Activated CD8-positive, alpha-beta memory T cell treated with anti-CD3 and anti-CD28 coated beads, Interleukin-2, amount 50 U/mL, for 24 hours (primary cell): ENCODE measurements around the gene ABCG8.

ENCODE experiments used
- DNase-seq: peaks from one replicate; pipeline ENCODE4 v3.0.0-alpha.2; 2020; ENCODE audit errors: extremely low read depth

The ABCG8 gene

DNA sequence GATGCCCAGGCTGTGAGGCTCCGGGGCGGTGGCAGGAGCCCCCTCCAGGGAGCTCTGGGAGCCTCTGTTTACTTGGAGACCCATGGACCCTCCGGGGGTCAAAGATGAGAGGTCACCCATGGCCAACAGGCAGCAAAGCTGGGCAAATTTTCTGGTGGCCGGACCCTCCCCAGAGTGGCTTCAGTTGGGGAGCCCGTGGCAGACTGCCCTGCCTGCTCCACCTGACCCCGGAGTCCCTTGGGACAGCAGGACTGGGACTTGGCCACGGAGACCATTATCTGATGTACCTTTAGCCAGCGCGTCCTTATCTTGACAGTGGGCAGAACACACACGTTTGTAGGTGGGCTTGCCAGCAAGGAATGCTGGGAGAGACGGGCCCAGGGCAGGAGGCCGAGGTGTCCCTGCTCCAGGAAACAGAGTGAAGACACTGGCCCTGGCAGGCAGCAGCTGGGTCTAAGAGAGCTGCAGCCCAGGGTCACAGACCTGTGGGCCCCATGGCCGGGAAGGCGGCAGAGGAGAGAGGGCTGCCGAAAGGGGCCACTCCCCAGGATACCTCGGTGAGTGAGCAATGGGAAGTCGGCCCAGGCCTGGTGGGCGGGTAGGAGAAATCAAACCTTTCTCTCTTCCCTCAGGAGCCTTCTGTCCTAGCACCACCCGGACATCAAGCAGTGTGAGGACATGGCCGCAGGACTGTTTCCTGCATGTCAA, at the start of gene ABCG8, which contains the start of gene ABCG5:
Gene ABCG8, plus strand, starts transcription at position 412 of the 708 bp plus-strand sequence. Its CDS starts 83 bp downstream, at position 495.
Gene ABCG5, minus strand, starts transcription at position 280 of the 708 bp plus-strand sequence. Its CDS starts 160 bp downstream, at position 120.
- no peak for DNase-seq

DNA sequence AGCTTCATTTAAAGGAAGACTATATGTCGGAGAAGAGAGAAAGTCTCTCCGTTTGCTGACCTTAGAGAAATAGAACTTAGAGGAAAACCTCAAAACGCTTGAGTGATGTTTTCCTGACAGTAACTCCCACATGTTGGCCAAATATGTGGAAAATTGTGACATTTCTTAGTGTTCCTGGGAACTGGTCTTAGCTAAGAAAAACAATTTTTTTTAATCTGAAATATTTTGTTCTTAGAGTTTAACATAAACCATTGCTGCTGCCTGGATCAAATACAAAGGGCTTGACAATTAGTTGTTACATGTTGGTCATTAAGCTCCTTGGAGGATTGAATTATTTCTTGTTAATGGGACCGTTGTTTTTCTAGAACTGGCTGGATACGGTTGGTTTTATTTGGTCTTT, 48.6 kb upstream of the ABCG8 start:
- no peak for DNase-seq

DNA sequence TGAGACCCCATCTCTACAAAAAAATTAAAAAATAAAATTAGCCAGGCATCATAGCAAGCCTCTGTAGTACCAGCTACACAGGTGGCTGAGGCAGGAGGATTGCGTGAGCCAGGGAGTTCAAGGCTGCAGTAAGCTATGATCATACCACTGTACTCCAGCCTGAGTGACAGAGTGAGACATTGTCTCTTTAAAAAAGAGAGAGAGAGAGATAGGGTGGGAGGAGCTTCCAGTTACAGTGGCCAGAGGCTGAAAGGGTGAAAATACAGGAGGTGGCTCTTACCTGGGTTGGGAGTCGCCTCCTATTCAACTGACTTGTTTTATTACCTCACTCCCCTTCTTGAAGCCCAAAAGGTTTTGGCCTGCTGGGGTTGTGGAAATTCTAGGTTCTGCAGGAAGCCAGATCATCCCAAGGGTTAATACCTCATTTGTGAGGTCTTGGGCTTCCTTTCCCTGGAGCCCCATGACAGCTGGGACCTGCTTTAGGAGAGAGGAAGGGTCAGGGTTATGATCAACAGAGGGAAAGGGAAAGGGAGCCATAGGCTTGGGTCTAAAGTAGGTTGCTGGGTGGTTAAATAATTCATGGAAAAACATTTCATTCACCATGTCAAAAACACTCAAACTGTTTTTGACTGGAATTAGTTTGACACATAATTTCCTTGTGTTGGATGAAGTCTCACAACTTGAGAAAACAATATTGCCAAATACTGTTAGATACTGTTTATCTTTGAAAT, 47.6 kb upstream of the ABCG8 start:
- no peak for DNase-seq

DNA sequence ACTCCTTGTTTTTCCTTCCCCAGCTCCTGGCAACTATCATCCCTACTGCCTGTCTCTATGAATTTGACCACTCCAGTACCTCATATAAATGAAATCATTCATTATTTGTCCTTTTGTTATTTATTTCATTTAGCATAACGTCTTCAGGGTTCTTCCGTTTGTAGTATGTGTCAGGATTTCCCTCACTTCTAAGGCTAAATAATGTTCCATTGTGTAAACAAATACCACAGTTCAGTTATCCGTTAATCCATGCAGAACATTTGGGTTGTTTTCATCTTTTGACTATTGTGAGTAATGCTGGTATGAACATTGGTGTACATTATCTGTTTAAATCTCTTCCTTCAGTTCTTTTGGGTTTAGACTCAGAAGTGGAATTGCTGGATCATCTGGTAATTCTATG, 46.1 kb upstream of the ABCG8 start:
- DNase-seq = no peak

DNA sequence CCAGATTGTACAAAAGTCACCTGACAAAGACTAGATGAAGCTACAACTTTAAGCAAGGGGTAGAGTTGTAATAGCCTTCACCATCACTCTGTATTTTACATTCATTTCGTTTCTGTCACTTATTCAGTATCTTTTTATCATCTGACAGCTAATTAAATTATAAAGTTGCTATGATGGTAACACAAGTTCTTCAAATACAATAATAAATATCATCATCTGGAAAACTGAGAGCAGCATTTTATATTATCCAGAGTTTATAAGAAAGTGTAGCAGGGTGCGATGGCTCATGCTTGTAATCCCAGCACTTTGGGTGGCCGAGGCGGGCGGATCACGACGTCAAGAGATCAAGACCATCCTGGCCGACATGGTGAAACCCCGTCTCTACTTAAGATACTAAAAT, 43.8 kb upstream of the ABCG8 start:
- DNase-seq = no peak

DNA sequence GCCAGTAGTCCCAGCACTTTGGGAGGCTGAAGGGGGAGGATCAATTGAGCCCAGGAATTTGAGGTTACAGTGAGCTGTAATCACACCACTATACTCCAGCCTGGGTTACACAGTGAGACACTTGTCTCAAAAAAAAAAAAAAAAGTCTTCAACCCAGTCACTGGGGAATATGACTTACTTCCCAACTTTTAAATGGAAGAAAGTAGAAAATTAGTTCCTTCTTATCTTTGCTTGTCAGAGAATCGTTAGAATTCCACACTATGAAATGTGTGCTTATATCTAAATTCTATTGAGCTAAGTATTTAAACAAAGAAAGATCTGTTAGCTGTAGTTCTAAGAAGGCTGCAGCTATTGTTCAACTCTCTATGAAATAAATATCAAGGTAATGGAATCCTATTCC, 42.6 kb upstream of the ABCG8 start:
- DNase-seq = no peak

DNA sequence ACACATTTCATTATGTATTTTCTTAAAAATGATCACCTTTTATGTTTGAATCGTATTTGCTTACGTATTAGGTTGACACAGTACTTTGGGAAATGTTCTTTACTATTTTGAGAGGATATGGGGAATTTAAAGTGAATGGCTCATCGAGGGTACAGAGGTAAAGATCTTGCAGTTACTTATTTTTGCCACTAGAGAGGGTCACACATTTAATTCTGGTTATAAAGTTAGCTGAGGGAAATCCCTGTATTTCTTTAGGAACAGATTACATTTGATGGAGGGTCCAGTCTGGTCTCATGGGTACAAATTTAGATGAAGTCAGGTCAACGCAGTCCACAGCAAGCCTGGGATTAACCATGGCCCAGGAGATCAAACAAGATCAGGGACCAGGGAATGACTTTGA, 40.5 kb upstream of the ABCG8 start:
- no peak for DNase-seq

DNA sequence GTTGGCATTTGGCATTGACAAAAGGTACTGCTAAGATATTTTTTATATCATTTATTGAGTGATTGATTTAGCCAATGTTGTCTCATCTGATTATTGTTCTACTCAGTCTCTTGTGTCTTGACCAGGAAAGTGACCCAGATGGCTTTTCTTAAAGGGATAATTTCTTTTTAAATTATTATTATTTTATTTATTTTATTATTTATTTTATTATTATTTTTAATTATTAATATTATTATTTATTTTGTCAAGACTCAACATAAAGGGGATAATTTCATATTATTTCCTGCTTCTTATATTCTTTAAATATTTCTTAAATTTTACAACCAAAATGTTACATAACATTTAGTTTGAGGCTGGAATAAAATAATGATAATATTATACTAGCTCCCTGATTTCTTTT, 37.9 kb upstream of the ABCG8 start:
- DNase-seq = no peak

DNA sequence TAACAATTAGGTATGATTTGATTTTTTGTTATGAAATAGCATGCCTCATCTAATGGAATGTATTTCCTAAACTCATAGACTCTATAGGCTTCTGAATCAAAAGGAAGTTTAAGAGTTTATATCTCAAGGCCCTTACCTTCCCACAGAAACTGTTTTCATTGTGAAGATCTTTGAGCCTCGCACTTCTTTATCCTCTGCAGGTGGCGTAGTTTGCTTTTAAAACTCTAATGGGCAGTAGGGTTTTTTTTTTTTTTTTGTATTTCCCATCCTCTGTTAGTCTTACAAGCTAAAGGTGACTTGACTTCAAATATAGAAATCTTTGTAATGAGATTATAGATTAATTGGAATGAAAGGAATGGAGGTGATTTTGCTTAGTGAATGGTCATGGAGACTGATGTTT, 36.6 kb upstream of the ABCG8 start:
- no peak for DNase-seq

DNA sequence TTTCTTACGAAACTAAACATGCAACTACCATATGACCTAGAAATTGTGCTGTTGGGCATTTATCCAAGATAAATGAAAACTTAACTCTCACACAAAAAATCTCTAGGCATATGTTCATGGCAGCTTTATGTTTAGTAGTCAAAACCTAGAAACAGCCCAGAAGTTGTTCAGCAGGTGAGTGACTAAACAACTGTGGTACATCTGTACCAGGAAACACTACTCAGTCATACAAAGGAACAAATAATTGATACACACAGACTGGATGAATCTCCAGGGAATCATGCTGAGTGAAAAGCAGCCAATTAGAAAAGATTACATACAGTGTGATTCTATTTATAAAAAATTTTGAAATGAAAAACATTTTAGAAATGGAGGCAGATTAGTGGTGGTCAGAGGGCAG, 35.7 kb upstream of the ABCG8 start:
- DNase-seq = no peak

DNA sequence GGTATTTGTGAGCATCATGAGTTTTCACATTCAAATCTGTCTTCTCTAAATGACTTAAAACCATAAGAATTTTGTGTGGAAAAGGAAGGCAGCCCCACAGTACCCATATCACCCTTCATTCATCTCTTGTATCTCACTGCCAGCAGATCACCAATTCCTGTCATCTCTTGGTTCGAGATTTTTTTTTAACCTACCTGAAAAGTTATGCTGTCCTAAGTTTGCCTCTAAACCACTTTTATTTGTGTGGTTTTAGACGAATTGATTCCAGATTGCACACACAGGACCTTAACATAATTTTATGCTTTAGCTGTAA, 32.1 kb upstream of the ABCG8 start:
- DNase-seq = no peak

DNA sequence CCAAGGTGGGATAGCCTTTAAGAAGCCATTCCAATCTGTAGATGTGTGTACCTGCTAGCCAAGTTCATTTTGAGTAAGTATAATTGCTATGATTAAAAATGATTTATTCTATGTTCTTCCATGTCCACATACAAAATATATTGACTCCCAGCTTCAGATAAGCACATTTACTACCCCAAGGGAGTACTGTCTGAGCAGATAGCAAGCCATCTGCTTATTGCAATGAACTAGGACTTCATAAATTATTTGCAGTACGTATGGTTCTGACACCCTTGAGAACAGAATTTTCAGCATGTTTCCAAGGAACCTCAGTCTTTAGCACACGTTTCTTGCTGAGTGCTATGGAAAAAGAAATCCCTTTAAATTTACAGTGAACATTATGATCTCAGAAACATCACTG, 28.3 kb upstream of the ABCG8 start:
- no peak for DNase-seq

DNA sequence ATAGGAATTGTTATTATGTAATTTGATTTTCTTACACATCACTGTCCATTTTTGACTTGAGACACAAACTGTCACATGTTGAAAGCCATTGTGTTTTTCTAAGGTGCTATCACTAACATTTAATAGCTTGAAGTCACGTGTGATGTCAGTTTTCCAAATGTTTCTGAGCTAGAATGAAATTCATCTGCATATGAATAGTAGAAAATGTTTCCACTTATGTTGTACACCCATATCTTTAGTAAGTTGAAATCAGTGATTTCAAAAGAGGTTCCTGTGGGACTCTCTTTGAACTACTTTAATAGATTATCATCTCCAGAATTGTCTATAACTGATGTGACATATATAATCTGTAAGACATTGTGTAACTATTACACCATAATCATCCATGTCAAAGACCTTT, 27.9 kb upstream of the ABCG8 start:
- DNase-seq = no peak

DNA sequence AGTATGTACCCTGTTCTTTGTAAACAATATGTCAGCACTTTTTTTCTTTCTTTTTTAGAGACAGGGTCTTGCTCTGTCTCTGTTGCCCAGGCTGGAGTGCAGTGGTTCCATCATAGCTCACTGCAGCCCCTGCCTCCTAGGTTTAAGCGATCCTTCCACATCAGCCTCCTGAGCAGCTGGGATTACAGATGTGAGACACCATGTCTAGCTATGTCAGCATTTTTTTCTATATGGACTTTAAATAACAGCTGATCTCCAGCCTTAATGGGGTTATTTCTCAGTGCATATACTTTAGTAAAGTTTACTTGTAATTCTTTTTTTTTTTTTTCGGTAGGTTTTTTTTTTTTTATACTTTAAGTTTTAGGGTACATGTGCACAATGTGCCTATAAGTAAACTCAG, 26.8 kb upstream of the ABCG8 start:
- DNase-seq = no peak

DNA sequence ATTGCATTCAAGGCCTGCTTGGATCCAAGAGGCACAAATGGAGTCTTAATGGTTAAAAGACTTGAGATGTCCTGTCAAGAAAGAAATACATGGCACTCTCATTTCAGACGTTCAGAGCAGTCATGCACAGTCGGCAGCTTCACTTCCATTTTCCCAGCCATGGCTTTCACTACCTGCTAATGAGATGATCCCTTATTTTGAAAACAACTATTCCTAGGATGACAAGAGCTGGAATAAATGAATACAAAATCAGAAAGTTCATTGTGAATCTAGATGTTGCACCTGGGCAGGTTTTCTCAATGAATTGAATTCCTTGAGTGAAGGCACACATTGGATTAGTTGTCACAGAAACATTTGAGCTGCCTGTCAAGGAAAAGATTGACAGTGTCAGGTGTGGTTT, 25.8 kb upstream of the ABCG8 start:
- no peak for DNase-seq

DNA sequence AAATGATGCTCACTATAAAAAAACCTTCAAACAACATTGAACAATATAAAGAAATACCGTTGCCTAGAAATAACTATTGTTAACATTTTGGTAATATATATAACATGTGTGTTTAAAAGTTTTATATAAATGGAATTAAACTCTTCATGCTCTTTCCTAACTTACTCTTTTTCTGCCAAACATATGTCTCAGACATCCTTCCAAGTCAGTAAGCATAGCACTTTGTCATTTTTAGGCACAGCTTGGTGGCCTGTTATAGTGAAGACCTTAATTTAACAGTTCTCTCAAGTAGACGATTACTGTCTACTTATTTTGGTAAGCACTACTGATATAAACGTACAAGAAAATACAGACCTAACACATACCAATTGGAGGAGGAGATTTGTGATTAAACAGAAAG, 24.1 kb upstream of the ABCG8 start:
- DNase-seq = no peak

DNA sequence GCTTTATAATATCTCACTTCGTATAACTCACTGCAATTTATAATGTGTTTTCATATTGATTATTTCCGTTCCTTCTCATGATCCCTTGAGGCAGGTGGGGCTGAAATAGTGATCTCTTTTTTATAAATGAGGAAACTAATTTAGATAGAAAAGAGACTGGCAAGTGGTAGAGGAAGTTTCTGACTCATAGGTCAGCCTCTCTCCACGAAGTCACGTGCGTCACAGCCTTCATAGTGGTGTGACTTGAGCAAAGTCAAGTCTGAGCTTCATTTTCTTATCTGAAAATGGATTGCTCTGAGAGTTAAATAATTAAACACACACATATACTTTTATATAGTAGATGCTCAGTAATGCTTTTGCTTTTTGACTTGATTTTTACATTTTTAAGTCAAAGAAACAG, 20.0 kb upstream of the ABCG8 start:
- no peak for DNase-seq

DNA sequence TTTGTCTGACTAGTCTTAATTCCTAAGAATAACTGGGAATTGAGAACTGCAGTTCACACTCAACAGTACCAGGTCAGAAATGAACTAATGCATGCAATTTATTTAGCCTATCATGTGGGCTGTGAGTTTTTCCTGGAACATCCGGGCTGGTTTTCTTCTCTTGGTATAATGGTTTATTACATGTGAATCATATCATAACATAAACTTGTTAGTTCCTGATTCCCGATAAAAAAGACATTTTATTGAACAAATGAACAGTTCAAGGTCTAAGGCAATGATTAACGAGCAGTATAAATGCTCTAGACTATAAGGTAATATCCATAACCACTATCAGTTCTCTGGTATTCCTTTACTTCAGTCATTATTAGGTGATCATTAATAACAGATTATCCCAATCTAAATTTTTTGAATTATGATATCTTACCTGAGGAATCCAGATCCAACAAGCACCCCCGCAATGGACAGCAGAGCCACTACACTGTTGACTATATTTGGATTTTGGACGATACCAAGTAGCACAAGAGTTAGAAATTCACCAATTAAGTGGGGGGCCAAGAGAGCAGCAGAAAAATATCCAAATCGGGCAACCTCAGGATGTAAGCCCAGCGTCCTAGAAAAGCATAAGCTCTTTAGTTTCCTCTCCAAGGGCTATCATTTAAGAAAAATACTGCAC, 19.1 kb upstream of the ABCG8 start:
- DNase-seq = no peak

DNA sequence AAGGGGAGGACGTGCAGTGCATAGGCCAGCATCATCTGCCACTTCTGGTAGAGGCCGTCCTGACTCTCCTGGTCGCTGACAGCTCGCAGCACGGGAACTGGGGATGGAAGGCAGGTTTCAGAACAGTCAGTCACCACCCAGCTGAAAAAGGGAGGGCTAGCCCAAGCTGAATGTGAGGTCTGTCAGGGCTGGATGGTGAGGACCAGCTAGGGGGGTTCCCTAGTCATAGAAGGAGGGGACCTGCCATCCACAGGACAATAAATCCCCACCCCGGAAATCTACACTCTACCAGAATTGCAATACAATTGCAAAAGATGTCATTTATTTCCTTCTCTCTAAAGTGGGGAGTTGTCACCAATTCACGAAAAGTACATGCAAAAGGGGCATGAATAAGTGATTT, 15.9 kb upstream of the ABCG8 start:
- no peak for DNase-seq

DNA sequence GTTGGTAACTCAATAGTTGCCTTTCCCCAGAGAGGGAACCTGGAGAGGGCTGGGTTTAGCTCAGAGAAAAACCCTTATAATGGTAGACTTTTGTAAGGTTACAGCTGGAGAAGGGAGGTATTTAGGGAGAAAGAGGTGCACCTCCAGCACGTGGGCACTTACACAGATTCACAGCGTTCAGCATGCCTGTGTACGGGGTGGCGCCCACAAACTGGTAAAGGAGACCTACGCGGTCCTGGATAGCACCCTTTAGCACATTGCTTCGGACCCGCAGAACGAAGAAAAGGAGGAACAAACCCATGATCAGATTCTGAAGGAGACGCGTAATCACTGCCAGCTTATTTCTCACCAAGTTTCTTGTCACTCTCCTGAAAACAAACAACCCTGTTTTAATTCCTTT, 15.0 kb upstream of the ABCG8 start:
- DNase-seq = no peak

DNA sequence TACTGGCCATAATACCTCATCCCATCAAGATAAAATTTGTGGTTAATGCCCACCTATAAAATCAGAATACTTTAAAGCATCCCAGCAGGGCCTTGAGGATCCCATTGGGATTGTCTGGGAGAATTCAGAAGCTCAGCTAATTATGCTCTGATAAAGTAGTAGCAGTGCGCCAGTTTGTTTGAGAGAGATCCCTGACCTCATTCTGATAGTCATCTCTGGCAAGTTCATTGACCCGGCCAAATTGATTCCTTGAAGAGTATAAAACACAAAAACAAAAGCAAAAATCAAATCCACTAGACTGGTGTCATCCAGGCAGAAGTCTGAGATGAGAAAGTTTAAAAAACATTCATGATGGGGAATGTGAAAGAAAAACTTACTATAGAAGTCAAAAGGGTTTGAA, 14.3 kb upstream of the ABCG8 start:
- no peak for DNase-seq

DNA sequence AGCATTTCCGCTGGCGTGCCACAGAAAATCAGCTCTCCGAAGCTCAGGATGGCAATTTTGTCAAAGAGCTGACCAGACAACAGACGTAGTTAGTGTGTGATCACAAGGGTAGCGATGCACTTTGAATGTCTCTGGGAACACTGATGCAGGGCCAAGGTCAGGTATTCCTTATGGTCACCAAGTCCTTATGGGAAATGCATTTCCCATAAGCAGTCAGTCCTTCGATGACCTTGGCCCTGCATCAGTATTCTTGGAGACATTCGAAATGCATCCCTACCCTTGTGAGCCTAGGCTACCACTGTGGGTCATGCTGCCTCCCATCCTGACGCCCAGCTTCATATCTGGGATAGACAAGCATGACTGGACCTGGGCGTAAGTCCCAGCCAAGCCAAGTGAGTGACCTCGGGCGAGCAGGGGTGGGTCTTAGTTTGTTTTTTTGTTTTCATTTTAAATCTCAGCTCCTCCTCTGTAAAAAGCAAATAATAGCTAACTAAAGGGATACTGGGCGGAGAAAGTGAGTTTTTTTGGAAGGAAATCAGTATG, 13.7 kb upstream of the ABCG8 start:
- no peak for DNase-seq

DNA sequence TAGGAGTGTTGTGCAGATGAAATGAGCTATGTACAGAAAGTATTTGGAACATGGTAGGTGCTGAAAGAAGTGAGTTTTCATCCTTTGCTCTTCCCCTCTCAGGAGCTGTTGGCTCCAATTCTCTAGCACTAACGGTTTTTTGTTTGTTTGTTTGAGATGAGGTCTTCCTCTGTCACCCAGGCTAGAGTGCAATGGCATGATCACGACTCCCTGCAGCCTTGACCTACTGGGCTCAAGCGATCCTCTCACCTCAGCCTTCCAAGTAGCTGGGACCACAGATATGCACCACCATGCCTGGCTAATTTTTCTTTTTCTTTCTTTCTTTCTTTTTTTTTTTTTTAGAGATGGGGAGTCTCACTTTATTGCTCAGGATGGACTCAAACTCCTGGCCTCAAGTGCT, 12.9 kb upstream of the ABCG8 start:
- no peak for DNase-seq
